GM12878 (cell line): Measurements from ENCODE around the gene PLPP7. TPM values are rescaled to one million over a fixed set of nuclear protein-coding genes. Genes with fewer than 3 reads are reported as not detected.

Experiments
- ATAC-seq: fragments of 200-7000 bp; cut with Tn5 transposase; 3 replicates; pipeline ENCODE4 v1.9.1; 2020; ENCODE audit warnings: mild to moderate bottlenecking, moderate library complexity
- BruUV-seq: library from RNA; stranded (reverse); fragments of 400-500 nt; replicated peaks from 2 replicates; lab custom pipeline; 2021; lab: Mats Ljungman, UMichigan
- CTCF ChIA-PET: fragments of 300-600 bp; sonication (Branson Sonifier 250); formaldehyde crosslinking; extraction: SDS; loops from one replicate; lab custom pipeline; 2021; ENCODE audit warnings: inconsistent platforms; lab: Yijun Ruan, JAX
- POLR2A ChIA-PET: fragments of 350-600 bp; formaldehyde crosslinking; extraction: SDS; loops from one replicate; lab custom pipeline; 2021; ENCODE audit warnings: inconsistent platforms; lab: Charles Lee
- RAD21 ChIA-PET: fragments of 300-600 bp; sonication (Branson Sonifier 250); formaldehyde crosslinking; loops from one replicate; lab custom pipeline; 2023; ENCODE audit warnings: antibody characterized with exemption; ENCODE audit not compliant: unreplicated experiment; lab: Charles Lee
- SMC1A ChIA-PET: fragments of 300-600 bp; sonication (Branson Sonifier 250); formaldehyde crosslinking; loops from one replicate; lab custom pipeline; 2023; ENCODE audit not compliant: unreplicated experiment, uncharacterized antibody; lab: Charles Lee
- DNase-seq: peaks from one replicate; pipeline ENCODE4 v3.0.0-alpha.2; 2011; ENCODE audit warnings: low read depth, low spot score
- FAIRE-seq: peaks from 3 replicates; lab custom pipeline; 2011; peaks lifted over from hg19 to GRCh38; lab: Jason Lieb, UNC
- H2AFZ ChIP-seq: 2 replicates; pipeline ENCODE4 v1.6.0; 2011; ENCODE audit warnings: low read depth, low read length, control low read depth; ENCODE audit not compliant: control insufficient read depth
- H3K27ac ChIP-seq: 2 replicates; pipeline ENCODE4 v1.5.1; 2011; ENCODE audit warnings: control low read depth; ENCODE audit not compliant: control insufficient read depth, insufficient read depth
- H3K27me3 ChIP-seq, 2 experiments: replicated peaks in 1 of 2; 2 replicates each; pipeline versions ENCODE4 v1.6.0 to v1.6.1; 2011; ENCODE audit warnings: low read length in 1 of 2; ENCODE audit not compliant: control insufficient read depth in 2 of 2, insufficient read depth in 2 of 2
- H3K36me3 ChIP-seq, 2 experiments: 2 replicates each; pipeline ENCODE4 v1.5.1; 2011; ENCODE audit warnings: low read length in 1 of 2; ENCODE audit not compliant: control insufficient read depth in 2 of 2, insufficient read depth in 2 of 2
- H3K4me1 ChIP-seq: 2 replicates; pipeline ENCODE4 v1.6.1; 2011; ENCODE audit warnings: mild to moderate bottlenecking, low read length, moderate library complexity, mixed read lengths; ENCODE audit not compliant: control insufficient read depth, insufficient read depth
- H3K4me2 ChIP-seq: 2 replicates; pipeline ENCODE4 v1.6.0; 2011; ENCODE audit warnings: control low read depth; ENCODE audit not compliant: control insufficient read depth, insufficient read depth
- H3K4me3 ChIP-seq: fragments of 200-600 bp; sonication (generic); 2 replicates; pipeline ENCODE4 v1.5.1; 2016
- H3K79me2 ChIP-seq: 2 replicates; pipeline ENCODE4 v1.6.0; 2011; ENCODE audit warnings: low read length; ENCODE audit not compliant: control insufficient read depth, insufficient read depth
- H3K9ac ChIP-seq: 2 replicates; pipeline ENCODE4 v1.8.0; 2011; ENCODE audit warnings: low read length, control low read depth, mixed read lengths; ENCODE audit not compliant: control insufficient read depth, insufficient read depth
- H3K9me3 ChIP-seq: replicated peaks from 3 replicates; pipeline ENCODE4 v1.5.1; 2011; ENCODE audit warnings: mild to moderate bottlenecking, low read length; ENCODE audit not compliant: control insufficient read depth, insufficient read depth
- H4K20me1 ChIP-seq: 2 replicates; pipeline ENCODE4 v1.6.0; 2011; ENCODE audit not compliant: control insufficient read depth, insufficient read depth
- EZH2 ChIP-seq: IDR thresholded peaks from 2 replicates; pipeline ENCODE4 v1.6.1; 2012; ENCODE audit warnings: low read depth, mild to moderate bottlenecking, control low read depth, inconsistent platforms, low read length, borderline replicate concordance; ENCODE audit not compliant: control insufficient read depth
- JUNB ChIP-seq: IDR thresholded peaks from 2 replicates; pipeline ENCODE4 v1.6.1; 2016; ENCODE audit warnings: antibody characterized with exemption, mild to moderate bottlenecking
- MTA3 ChIP-seq: IDR thresholded peaks from 2 replicates; pipeline ENCODE4 v1.6.1; 2012; ENCODE audit warnings: low read length, inconsistent platforms, borderline replicate concordance
- MYB ChIP-seq: fragments of 150-350 bp; IDR thresholded peaks from 2 replicates; pipeline ENCODE4 v1.6.1; 2014; ENCODE audit warnings: mild to moderate bottlenecking, low read depth, low read length, borderline replicate concordance
- NBN ChIP-seq: fragments of 450-650 bp; IDR thresholded peaks from 2 replicates; pipeline ENCODE4 v1.6.1; 2016
- NFYA ChIP-seq: IDR thresholded peaks from 2 replicates; pipeline ENCODE4 v1.6.1; 2011; ENCODE audit warnings: low read depth, mild to moderate bottlenecking, low read length, improper control_type of control experiment, borderline replicate concordance
- NR2C2 ChIP-seq: IDR thresholded peaks from 2 replicates; pipeline ENCODE4 v1.6.1; 2011; ENCODE audit warnings: borderline replicate concordance, low read depth; ENCODE audit not compliant: control insufficient read depth, insufficient read length
- PRDM15 ChIP-seq: fragments of 450-650 bp; formaldehyde crosslinking; IDR thresholded peaks from 2 replicates; pipeline ENCODE4 v1.4.0; 2020; ENCODE audit warnings: mild to moderate bottlenecking, moderate library complexity
- RBBP5 ChIP-seq: fragments of 200-600 bp; sonication (generic); conservative IDR thresholded peaks from 2 replicates; pipeline ENCODE4 v1.6.1; 2016
- RUNX3 ChIP-seq: IDR thresholded peaks from 2 replicates; pipeline ENCODE4 v1.6.1; 2012; ENCODE audit warnings: low read length, inconsistent platforms
- STAT1 ChIP-seq: fragments of 450-650 bp; conservative IDR thresholded peaks from 2 replicates; pipeline ENCODE4 v1.6.1; 2014; ENCODE audit warnings: antibody characterized with exemption, mild to moderate bottlenecking
- WRNIP1 ChIP-seq: IDR thresholded peaks from 2 replicates; pipeline ENCODE4 v1.6.1; 2011; ENCODE audit warnings: low read depth, low read length, improper control_type of control experiment, borderline replicate concordance
- in situ Hi-C: fragments of 300-500 bp; cut with MboI; formaldehyde crosslinking; loops from 9 replicates; pipeline ENCODE4 v1.14.3; 2018; ENCODE audit warnings: mixed read lengths
- intact Hi-C: fragments of 100-400 bp; cut with micrococcal nuclease; formaldehyde crosslinking; loops from one replicate; pipeline ENCODE4 v1.14.2; 2022; ENCODE audit not compliant: unreplicated experiment
- polyA plus RNA-seq, 11 experiments: library from polyadenylated mRNA; depleted of rRNA in 4 of 11; unstranded in 6 of 11; stranded (reverse) in 5 of 11; fragments of >200 nt; fragmentation: Nextera tagmentation in 4 of 11; fragmentation: Illumina TruSeq in 1 of 11; extraction: Ambion mirVana in 4 of 11; extraction: Trizol in 1 of 11; gene quantifications; 1 replicate in 1 of 11; 2 replicates in 10 of 11; pipeline versions ENCODE4 v1.2.1 to v1.2.3, GENCODE V29; 2011 to 2016; ENCODE audit warnings: inconsistent platforms in 2 of 11, missing spikeins in 2 of 11, low read depth in 1 of 11
- total RNA-seq, 4 experiments: library from RNA; depleted of rRNA in 3 of 4; stranded (reverse); fragments of >200 nt in 3 of 4; fragmentation: Illumina TruSeq in 1 of 4; extraction: Trizol in 1 of 4; gene quantifications; 2 replicates each; pipeline versions ENCODE4 v1.2.1 to v1.2.3, GENCODE V29; 2013 to 2021
- TF ChIP-seq, protein P1 (sequence below): IDR thresholded peaks from 2 replicates; pipeline ENCODE4 v1.6.1; 2012; ENCODE audit warnings: mild to moderate bottlenecking, low read depth, low read length
- TF ChIP-seq, protein P2 (sequence below): fragments of 450-650 bp; IDR thresholded peaks from 2 replicates; pipeline ENCODE4 v1.6.1; 2016; ENCODE audit warnings: mild to moderate bottlenecking, moderate library complexity, borderline replicate concordance

Gene PLPP7
- total and polyA plus RNA-seq, 10 of the 15 experiments (the other 5 are each of a cell fraction or from before 2014, with no cell fraction given) = 0.05 to 1.0 (median 0.40) TPM; not detected in 3

DNA sequence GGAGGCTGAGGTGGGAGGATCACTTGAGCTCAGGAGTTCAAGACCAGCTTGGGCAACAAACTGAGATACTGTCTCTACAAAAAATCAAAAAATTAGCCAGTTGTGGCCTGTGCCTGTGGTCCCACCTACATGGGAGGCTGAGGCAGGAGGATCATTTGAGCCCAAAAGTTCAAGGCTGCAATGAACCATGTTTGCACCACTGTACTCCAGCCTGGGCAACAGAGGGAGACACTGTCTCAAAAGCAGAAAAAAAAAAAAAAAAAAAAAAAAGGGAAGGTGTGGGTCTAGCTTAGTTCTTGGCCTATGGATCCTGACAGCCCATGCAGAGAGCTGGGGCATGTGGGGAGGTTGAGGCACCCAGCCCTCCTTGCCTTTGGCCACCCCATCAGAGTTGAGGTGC is 10.9 kb downstream of the PLPP7 start:
- no peak overlapping the region for H2AFZ ChIP-seq
- no peak overlapping the region for H3K27ac ChIP-seq
- no peaks in the 10 kb centered on the region; the same call in 1 of the 2 replicates for H4K20me1 ChIP-seq
- ChIA-PET RAD21 (interaction anchor here (0.6 to 1.1 kb wide), 2 partner anchors 36 to 121 kb away, joined by 3 to 4 read pairs; no protein-coding TSS in a partner anchor), SMC1A (interaction anchor here (1.2 kb wide), 1 partner anchor 43 kb away, joined by 3 read pairs; no protein-coding TSS in a partner anchor), POLR2A (interaction anchor here (0.6 kb wide), 1 partner anchor 58 kb away, joined by 3 read pairs; no protein-coding TSS in a partner anchor), CTCF (interaction anchor here (0.7 to 0.9 kb wide), 2 partner anchors 44 to 51 kb away, joined by 3 read pairs; no protein-coding TSS in a partner anchor)
- H3K27me3 ChIP-seq = no peaks in the 10 kb centered on the region
- H3K4me1 ChIP-seq = no peaks in the 10 kb centered on the region
- no peak overlapping the region for H3K4me3 ChIP-seq
- BruUV-seq = no TSS peak
- intact Hi-C loops = no loop called here
- no peaks in the 10 kb centered on the region for H3K79me2 ChIP-seq
- no peak for ATAC-seq
- H3K4me2 ChIP-seq = no peak overlapping the region
- no peaks in the 10 kb centered on the region for H3K36me3 ChIP-seq
- in situ Hi-C loops = no loop called here
- H3K9ac ChIP-seq = no peak overlapping the region
- FAIRE-seq = no peak
- H3K9me3 ChIP-seq = no peaks in the 10 kb centered on the region
- DNase-seq = no peak
- no peak for TF ChIP-seq NFYA
- TF ChIP-seq JUNB = no peak
- no peak for TF ChIP-seq EZH2
- no peak for TF ChIP-seq MTA3
- TF ChIP-seq MYB = no peak
- TF ChIP-seq, protein P1, sequence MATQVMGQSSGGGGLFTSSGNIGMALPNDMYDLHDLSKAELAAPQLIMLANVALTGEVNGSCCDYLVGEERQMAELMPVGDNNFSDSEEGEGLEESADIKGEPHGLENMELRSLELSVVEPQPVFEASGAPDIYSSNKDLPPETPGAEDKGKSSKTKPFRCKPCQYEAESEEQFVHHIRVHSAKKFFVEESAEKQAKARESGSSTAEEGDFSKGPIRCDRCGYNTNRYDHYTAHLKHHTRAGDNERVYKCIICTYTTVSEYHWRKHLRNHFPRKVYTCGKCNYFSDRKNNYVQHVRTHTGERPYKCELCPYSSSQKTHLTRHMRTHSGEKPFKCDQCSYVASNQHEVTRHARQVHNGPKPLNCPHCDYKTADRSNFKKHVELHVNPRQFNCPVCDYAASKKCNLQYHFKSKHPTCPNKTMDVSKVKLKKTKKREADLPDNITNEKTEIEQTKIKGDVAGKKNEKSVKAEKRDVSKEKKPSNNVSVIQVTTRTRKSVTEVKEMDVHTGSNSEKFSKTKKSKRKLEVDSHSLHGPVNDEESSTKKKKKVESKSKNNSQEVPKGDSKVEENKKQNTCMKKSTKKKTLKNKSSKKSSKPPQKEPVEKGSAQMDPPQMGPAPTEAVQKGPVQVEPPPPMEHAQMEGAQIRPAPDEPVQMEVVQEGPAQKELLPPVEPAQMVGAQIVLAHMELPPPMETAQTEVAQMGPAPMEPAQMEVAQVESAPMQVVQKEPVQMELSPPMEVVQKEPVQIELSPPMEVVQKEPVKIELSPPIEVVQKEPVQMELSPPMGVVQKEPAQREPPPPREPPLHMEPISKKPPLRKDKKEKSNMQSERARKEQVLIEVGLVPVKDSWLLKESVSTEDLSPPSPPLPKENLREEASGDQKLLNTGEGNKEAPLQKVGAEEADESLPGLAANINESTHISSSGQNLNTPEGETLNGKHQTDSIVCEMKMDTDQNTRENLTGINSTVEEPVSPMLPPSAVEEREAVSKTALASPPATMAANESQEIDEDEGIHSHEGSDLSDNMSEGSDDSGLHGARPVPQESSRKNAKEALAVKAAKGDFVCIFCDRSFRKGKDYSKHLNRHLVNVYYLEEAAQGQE = no peak
- TF ChIP-seq NR2C2 = no peak
- TF ChIP-seq RUNX3 = no peak
- TF ChIP-seq, protein P2, sequence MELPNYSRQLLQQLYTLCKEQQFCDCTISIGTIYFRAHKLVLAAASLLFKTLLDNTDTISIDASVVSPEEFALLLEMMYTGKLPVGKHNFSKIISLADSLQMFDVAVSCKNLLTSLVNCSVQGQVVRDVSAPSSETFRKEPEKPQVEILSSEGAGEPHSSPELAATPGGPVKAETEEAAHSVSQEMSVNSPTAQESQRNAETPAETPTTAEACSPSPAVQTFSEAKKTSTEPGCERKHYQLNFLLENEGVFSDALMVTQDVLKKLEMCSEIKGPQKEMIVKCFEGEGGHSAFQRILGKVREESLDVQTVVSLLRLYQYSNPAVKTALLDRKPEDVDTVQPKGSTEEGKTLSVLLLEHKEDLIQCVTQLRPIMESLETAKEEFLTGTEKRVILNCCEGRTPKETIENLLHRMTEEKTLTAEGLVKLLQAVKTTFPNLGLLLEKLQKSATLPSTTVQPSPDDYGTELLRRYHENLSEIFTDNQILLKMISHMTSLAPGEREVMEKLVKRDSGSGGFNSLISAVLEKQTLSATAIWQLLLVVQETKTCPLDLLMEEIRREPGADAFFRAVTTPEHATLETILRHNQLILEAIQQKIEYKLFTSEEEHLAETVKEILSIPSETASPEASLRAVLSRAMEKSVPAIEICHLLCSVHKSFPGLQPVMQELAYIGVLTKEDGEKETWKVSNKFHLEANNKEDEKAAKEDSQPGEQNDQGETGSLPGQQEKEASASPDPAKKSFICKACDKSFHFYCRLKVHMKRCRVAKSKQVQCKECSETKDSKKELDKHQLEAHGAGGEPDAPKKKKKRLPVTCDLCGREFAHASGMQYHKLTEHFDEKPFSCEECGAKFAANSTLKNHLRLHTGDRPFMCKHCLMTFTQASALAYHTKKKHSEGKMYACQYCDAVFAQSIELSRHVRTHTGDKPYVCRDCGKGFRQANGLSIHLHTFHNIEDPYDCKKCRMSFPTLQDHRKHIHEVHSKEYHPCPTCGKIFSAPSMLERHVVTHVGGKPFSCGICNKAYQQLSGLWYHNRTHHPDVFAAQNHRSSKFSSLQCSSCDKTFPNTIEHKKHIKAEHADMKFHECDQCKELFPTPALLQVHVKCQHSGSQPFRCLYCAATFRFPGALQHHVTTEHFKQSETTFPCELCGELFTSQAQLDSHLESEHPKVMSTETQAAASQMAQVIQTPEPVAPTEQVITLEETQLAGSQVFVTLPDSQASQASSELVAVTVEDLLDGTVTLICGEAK = no peak
- TF ChIP-seq WRNIP1 = no peak
- no peak for TF ChIP-seq PRDM15 (CRISPR knock-in tag)
- TF ChIP-seq RBBP5 = no peak
- TF ChIP-seq NBN = no peak
- no peak for TF ChIP-seq STAT1
